Left colon (tissue), 2 donors: ENCODE data around the gene ABHD15. TPM values are rescaled to one million over a fixed set of nuclear protein-coding genes. Genes with fewer than 3 reads are reported as not detected.

ENCODE experiments used
- ATAC-seq: fragments of 200-7000 bp; cut with Tn5 transposase; one replicate; pipeline ENCODE4 v1.9.1; 2020; ENCODE audit warnings: mild to moderate bottlenecking, moderate library complexity
- DNase-seq, 2 donors: peaks; one replicate each; pipeline ENCODE4 v3.0.0-alpha.2; 2020
- intact Hi-C, 2 donors: fragments of 100-400 bp; cut with DNase I in 1 of 2; cut with micrococcal nuclease in 1 of 2; formaldehyde crosslinking; loops; one replicate each; pipeline versions ENCODE4 v1.11.2 to v1.14.0; 2022; cut with DNase I, micrococcal nuclease
- total RNA-seq, 2 donors: library from RNA; stranded (reverse); fragmentation: NEBNext Ultra II Directional; extraction: Animal tissue kit (Norgen Biotek cat#: 25700); gene quantifications; one replicate each; pipeline ENCODE4 v1.2.1, GENCODE V29; 2021
- donor health status: DM: no; HTN: no; CAD: no.
- donor health status: DM: yes; HTN: yes; CAD: no.

The ABHD15 gene
- total RNA-seq, 2 donors from 2014 or later = 19.5 to 24.0 TPM

DNA sequence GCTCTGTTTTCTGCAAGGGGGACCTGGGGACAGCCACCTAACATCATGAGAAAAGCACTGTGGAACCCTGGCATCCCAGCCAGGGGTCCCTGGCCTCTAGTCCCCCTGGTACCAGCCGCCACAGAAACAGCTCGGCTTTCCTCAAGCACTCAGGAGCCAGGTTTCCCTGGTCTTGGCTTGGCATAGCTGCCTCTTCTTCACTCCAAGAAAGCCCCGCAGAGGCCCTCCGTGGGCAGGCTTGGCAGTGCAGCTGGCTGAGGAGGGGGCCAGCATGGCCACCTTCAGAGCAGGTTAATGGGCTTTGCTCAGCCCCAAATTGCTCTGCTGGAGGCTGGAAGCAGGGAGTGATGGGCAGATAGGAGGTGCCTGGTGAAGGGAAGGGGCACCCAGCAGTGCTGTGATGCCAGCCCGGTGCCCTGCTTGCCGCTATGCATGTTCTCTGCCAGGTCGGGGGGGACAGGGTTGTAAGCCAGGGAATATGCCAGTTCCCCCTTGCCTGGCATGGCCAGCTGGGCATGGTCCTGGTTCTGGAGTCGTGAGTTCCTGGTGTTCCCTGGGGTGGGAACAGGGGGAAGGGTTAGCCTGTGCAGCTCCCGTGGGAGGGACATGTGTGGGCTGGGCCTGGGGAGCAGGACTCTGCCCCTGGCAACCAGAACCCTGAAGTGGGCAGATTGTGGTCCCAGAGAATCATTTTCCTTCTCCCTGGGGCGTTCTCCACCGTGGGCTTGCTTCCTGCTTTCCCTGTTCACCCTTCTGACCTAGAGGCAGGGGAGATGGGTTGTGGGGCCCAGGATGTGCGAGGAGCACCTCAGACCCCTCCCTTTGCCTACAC, 29.3 kb upstream of the ABHD15 start:
- no peak for DNase-seq
- intact Hi-C loops = no loop called here
- ATAC-seq = no peak

DNA sequence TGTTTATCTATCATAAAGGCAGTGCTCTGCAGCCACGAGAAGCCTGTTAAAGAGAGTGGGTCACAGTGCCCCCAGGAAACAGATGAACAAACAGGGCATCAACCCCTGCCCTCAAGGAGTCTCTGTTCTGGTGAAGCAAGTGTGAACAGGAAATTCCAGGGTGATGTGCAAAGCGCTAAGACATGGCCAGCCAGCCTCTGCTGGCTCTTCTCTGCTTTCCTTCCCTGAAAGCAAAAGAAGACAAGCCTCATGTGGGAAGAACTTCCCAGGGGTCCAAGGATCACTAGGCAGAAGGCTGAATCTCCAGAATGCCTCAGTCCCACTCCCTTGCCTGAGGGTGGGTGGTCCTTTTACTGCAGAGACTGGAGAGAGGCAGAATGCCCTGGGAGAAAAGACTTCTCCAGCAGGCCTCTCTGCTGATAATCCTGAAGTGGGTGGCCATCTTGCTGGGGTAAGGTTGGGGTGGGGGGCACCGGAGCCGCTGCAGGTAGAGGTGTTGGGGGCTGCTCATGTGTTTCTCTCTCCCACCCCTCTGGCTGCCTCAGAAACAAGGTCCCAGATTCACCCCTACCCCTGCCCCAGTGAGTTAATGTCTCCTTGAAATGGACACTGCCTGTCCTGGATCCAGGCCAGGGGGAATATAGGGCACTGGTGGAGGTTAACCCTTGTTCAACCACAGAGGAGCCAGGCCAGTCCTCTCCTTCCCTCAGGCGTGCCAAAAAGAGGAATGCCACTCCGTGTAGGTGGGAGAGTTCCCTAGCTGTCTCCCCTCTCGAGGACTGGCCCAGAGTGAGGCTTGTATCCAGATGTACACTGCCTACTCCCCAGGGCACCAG, 28.5 kb upstream of the ABHD15 start:
- DNase-seq (no peak), ATAC-seq (no peak)
- intact Hi-C loops = no loop called here

DNA sequence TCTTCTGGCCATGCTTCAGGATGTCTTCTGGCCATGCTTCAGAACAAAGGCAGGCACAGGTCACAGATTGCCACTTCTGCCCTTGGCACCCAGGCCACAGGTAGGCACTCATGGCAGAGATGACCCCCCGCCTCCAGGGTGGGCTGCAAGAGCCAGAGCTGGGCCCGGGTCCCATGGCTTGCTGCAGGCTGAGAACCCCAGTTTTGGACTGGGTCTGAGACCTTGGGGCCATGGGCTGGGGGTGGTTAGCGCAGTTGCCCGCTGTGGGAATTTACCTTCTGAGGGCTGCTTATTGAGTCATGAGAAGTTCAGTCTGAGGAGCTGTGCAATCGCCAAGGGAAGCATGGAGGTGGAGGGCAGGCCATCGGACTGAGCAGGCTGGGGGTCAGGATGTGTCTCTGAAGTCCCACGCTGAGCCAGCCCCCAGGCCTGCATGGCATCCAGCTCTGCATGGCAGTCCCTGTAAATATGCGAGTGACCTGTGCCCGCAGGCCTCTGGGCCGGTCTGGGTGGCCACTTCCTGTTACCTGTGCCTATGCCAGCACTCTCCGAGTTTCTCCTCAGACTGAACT, 27.8 kb upstream of the ABHD15 start:
- DNase-seq (peak in 1 of 2 donors; percentile 7), ATAC-seq (no peak)
- intact Hi-C loops = no loop called here

DNA sequence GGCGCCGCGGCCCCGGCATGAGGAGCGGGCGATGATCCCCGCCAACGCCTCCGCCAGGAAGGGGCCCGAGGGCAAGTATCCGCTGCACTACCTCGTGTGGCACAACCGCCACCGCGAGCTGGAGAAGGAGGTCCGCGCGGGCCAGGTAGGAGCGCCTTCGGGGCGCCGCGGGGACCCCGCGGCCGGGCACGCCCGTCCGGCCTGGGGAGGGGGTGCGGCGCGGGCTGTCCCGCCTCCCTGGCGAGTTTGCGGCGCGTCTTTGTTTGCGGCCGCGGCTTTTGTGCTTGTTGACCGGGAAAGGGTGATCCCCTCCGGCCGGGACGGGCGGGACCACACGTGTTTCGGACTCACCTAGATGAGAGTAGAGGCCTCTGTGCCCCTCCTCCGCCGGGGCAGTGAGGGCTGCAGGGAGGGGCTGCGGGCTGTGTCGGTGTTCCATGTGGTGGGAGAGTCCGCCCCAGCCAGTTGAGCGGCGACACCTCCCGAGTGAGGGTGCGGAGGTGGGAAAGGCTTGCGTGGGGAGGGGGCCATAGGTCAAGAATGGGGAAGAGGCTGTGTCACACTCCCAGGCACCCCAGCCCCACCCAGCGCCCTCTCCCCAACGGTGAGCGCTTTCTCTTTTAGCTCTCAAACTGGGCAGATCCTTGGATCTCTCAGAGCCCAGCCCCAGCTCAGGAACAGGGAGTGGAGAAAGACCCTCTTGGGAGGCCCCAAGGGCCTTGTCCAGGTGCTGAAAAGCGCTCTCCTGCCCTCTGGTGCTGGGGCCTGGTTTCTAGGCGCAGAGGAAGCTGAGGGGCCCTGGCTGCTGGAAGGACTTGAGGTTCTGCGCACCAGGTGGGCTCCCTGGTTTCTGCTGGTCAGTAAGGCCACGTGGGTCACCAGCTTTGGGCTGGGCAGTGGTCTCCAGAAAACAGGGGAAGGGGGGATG, 27.0 kb upstream of the ABHD15 start:
- no peak for ATAC-seq
- intact Hi-C loops = no loop called here
- DNase-seq = peak in 1 of 2 donors; percentile 35

DNA sequence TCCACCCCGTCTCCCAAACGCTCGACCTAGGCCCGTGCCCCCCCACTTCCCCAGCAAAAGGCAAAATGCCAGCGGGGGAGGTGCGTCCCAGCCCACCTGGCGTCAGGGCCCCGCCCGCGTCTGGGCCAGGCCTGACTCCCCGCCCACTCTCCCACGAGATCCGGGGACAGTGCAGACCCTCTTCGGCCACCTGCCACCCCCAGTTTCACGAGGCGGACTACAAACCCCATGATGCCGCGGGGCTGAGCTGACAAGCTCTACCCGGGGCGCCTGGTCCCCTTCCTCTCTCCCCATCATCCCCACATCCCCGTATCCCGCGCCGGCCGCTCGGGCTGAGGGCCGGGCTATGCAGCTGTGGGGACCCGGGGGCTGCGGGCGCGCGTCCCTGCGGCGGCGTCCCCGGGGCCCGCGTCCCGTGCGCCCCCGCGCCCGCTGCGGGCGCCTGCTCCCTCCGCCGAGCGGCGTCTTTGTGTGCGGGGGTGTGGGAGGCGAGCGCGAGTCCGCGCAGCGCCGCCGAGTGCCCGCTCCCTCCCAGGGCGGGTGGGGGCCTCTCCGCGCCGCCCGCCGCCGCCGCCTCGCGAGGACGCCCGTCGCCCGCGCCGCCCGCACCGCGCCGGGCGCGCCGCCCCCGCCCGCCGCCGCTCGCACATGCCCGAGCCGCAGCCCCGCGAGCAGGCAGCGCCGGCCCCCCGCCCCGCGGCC, 26.2 kb upstream of the ABHD15 start, which contains the start of gene ANKRD13B:
Gene ANKRD13B (plus strand): TSS at position 283 of the 702 bp plus-strand sequence. CDS start 490 bp downstream, outside the sequence.
- ATAC-seq (no peak), DNase-seq (peak in 1 of 2 donors; percentile 59)
- intact Hi-C loops = no loop called here

DNA sequence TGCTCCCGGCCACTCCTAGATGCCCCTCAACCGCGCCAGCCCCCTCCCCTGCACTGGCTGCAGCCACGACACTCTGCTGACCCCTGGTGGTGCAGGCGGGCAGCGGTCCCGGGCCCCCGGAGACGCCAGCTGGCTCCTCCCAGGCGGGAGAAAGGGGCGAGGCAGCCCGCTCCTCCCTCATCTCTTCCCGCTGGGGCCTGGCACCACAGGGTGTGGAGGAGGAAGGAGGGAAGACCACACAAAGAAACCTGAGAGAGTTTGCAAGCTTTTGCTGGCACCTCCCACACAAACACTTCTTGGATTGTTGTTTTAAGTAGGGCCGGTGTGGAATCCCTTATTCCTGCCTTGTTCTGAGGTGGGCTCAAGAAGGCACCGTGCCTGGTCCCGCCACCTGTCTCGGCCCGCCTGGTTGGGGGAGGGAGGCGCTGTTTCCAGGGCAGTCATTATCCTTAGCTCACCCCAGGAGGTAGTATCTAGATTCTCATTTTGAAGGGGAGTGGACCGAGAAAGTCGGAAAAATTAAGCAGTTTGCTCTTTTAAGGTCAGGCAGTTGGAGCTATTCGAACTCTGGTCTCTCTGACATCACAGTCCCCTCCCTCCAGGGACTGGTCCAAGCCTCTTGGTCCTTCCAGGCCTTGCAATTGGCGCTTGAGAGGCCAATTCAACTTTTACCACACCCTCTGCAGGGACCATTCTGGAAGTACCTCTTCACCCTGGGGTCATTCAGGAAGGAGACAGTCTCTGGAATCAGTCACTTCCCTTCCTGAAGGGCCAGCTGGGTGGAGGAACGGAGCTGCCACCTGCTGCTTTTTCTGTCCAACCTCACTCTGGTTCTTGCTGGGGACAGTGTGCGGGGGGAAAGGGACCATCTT, 25.1 kb upstream of the ABHD15 start:
- DNase-seq = peak; percentile 89 to 93
- peak; percentile 76 for ATAC-seq
- intact Hi-C loops = no loop called here

DNA sequence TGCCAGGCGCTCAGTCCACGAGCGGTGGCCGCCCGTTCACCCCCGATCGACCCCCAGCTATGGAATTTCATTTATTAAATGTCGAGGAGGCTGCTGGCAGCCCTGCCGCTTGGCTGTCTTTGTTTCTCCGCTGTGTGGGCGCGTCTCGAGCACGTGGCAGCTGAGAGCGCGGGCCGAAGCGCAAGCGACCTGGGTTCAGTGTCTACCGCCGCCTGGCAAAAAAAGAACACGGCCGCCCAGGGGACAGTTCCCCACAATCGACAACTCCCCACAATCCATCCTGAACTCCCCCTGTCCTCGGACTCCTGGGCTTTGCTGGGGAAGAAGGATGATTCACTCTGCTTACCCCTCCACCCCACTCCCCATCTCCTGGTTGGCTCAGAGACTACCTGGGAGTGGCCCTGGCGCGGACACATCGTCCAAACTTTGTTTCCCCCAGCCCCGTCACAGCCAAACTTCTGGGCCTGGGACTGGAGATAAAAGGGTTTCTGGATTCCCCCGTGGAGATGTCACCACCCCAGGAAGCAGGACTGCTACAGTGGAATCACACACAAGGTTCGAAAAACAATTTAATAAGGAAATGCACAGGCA, 24.4 kb upstream of the ABHD15 start:
- intact Hi-C loops = no loop called here
- no peak for ATAC-seq
- DNase-seq = peak in 1 of 2 donors; percentile 56

DNA sequence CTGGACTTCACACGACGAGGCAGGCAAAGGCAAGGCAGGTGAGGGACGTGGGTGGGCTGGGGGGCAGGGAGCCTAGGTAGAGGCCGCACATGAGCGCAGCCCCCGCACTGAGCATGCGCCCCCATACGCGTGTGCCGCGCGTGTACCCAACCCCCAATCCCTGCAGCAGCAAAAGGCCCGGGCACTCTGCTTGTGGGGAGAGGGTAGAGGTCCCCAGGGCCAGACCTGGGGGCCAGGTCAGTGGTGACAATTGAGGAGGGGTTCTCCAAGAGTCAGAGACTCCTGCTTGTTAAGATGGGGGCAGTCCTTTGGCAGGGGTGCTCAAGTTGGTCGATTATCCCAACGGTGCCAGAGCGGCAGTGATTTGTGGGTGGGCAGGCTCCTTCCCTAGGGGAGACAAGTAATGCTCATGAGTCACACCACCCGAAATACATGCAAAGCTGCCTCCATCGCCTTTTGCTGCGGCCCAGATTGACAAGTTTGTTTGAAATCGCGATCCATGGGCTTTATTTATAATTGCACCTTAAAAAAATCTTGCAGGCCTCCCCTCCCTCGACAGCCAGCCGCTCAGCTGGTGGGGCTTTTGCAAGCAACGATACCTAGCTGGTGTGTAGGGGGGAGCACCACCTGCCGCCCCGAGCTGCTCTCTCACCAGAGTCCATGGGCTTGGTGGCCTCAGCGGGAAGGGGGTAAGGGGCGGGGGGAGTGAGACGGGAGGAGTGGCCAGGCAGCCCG, 23.7 kb upstream of the ABHD15 start:
- DNase-seq (peak in 1 of 2 donors; percentile 35), ATAC-seq (no peak)
- intact Hi-C loops = no loop called here

DNA sequence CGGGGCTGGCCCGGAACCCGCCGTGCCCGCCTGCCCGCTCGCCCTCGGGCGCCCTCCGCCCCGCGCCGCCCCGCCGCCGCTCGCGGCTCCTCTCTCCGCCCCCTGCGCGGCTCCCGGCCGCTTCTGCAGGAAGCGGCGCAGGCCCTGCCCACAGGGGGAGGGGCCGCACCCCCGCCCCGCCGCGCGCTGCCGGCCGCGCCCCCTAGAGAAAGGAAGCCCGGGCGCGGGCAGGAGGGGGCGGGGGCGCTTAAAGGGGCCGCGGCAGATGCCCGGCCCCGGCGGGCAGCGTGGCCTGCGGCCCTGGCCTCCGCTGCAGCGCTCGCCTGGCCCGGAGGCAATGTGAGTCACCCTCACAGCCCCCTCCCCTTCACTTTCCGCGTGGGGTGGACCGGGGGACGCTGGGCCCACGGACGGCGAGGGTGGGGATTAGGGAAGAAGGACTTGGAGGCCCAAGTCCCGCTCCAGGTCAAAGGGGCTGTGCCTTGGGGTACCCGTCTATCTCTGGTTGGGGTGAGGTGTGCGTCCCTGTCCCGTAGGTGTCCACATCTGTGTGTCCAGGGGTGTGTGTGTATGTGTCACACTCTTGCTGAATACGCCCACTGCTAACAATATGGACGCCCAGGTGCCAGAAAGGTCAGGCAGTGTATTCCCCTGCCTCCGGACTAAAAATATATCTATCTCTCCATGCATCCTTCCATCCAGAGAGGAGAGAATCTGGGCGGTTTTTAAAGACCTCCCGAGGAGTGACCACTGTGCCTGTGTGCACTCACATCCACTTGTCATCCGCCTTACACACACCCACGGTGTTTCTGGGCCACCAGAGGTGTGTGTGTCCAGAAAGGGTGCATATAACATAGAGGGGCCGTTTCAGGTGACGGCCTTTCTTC, 22.9 kb upstream of the ABHD15 start, which contains the start of gene GIT1:
Gene GIT1 (minus strand): TSS at position 125 of the 887 bp plus-strand sequence. CDS start 270 bp downstream, outside the sequence.
- ATAC-seq = peak; percentile 76
- DNase-seq = peak; percentile 80 to 90
- intact Hi-C loops = no loop called here

DNA sequence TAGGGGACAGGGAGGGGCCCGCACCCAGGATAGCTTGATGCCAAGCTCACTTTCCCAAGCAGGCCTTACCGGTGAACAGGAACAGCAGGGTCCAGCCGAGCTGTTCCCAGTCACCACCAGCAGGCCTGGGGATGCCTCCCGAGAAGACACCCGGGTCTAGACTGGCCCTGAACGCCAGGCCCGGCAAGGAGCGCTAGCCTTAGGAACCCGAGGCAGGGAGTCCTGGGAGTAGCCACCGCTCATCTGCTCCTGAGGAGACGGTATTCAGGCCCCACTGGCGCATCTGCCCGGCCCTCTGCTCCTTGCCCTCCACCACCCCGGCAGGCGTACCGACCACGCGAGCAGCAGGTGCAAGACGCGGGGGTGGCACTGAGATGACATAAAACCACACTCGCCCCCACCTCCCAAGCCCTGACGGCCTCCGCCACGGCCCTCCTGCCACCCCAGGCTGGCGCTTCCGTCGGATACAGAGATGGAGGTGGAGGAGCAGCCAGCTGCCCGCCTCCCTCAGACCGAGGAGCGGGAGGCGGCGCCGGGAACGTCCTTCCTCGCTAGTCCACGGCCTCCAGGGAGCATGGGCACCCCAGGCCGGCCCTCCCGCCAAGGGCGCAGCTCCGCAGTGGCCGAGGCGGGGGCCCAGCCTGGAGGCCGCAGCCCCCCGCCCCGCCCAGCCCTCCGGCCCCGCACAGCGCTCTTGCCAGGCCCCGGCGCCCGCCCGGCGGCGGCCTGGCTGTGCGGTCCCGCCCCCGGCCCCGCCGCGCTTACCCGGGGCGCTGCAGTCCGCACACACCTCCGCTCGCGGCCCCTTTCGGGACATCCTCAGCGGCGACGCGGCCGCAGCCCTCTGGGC, 21.9 kb upstream of the ABHD15 start:
- peak in 1 of 2 donors; percentile 62 for DNase-seq
- intact Hi-C loops = no loop called here
- peak; percentile 5 for ATAC-seq

DNA sequence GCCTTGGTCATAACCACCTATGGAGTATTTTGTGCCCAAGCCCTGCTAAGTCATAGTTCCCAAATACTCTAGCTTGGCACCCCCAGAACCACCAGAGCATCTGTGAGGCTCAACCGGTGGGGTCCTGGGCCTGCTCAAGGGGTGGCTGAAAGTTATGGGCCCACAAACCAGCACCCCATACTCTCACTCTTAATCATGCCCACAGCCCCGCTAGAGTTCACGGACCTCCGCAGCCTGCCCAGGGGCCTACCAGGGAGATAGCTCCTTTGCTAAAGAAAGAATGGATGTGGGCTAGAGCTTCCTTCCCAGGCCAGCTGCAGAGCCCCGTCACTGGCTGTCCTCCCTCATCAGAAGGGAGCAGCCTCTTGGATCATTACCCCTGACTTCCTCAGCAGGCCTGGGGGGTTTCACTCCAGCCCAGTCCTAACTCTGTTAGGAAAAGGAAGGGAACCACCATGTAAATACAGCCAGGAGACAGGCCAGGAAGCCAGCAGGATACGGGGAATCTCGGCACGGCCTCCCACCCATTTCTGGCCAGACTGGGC, 21.3 kb upstream of the ABHD15 start:
- no peak for DNase-seq
- intact Hi-C loops = no loop called here
- no peak for ATAC-seq

DNA sequence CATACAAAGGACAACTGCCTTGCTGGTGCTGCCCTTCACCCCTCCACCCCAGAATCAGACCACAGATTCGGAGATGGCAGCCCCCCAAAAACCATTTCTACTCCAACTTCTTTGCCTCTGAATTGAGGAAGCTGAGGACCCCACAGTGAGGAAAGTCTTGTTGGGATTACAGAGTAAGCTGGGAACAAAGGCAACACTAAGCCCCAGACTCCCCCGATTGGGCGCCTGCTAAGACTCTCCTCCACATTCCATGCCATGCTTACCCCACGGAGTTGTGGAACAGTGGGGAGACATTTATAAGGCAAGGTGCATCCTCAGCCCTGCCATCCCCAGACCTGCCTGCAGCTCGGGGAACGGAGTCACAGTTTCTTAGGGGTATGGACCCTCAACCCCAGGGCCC, 20.8 kb upstream of the ABHD15 start:
- DNase-seq = peak in 1 of 2 donors; percentile 3
- ATAC-seq = no peak
- intact Hi-C loops = no loop called here

DNA sequence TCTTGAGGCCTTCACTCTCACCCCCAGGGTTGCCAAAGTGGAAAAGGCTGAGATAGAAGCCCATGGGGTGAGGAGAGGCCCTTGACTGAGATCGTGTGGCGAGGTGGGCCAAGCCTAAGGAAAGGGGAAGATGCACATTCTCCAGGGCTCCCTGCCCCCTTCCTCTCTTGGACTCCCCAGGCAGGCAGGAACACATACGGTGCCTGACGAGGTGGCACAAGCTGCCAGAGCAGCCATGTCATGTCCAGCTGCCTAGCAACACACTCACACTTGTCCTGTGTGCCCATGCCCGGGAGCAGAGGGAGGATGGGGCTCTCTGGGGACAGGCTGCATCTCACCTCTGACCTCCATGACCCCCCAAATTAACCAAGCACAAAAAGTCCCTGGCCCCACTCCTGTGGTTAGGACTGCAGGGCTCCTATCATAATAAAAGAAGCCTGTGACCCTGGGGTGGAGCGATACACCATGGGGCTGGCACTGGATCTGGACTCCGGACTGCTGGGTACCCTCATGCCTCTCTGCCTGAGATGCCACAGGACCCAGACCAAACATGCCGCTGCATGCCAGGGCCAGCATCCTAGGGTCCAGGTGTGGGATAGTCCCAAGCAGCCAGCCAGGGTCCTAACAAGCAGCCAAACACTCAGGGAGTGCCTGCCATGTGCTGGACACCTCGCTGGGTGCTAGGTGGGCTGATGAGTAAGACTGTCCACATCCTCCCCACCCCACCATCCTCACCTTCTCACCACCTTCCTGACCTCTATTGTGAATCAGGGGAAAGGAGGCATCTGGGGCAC, 20.0 kb upstream of the ABHD15 start:
- ATAC-seq (no peak), DNase-seq (peak in 1 of 2 donors; percentile 5)
- intact Hi-C loops = no loop called here
